Neuronal stem cell (in vitro differentiated cells): ENCODE data around the gene ACOT9.

Experiments
- DNase-seq: peaks from one replicate; pipeline ENCODE4 v3.0.0-alpha.2; 2013; ENCODE audit warnings: low spot score
- H2AFZ ChIP-seq: one replicate; pipeline ENCODE4 v1.6.1; 2013; ENCODE audit warnings: mild to moderate bottlenecking, low read length, inconsistent platforms
- H2AK5ac ChIP-seq: 2 replicates; pipeline ENCODE4 v1.6.1; 2013; ENCODE audit warnings: low read depth, mild to moderate bottlenecking, inconsistent platforms, low read length, moderate library complexity, mixed read lengths
- H2BK120ac ChIP-seq: 2 replicates; pipeline ENCODE4 v1.6.1; 2013; ENCODE audit warnings: low read depth, mild to moderate bottlenecking, inconsistent platforms, low read length, moderate library complexity, mixed read lengths
- H2BK12ac ChIP-seq: one replicate; pipeline ENCODE4 v1.6.1; 2013; ENCODE audit warnings: low read length, inconsistent platforms
- H2BK15ac ChIP-seq: 2 replicates; pipeline ENCODE4 v1.6.1; 2013; ENCODE audit warnings: mild to moderate bottlenecking, low read length, inconsistent platforms, mixed read lengths
- H2BK5ac ChIP-seq: one replicate; pipeline ENCODE4 v1.6.1; 2013; ENCODE audit warnings: inconsistent platforms, mild to moderate bottlenecking, low read length, moderate library complexity
- H3K14ac ChIP-seq: one replicate; pipeline ENCODE4 v1.6.1; 2013; ENCODE audit warnings: low read length, inconsistent platforms
- H3K18ac ChIP-seq: 2 replicates; pipeline ENCODE4 v1.6.1; 2013; ENCODE audit warnings: low read length, inconsistent platforms
- H3K23ac ChIP-seq: 2 replicates; pipeline ENCODE4 v1.6.1; 2013; ENCODE audit warnings: low read depth, mild to moderate bottlenecking, mixed read lengths, low read length, inconsistent platforms; ENCODE audit not compliant: poor library complexity
- H3K27ac ChIP-seq: replicated peaks from 3 replicates; pipeline ENCODE4 v1.5.1; 2013; ENCODE audit warnings: low read length, inconsistent platforms
- H3K27me3 ChIP-seq, 3 experiments: 2 replicates each; pipeline ENCODE4 v1.6.1; 2013; ENCODE audit warnings: low read length in 3 of 3, mild to moderate bottlenecking in 2 of 3, inconsistent platforms in 1 of 3, low read depth in 1 of 3, mixed read lengths in 1 of 3, moderate library complexity in 1 of 3; ENCODE audit not compliant: control insufficient read depth in 3 of 3, insufficient read depth in 3 of 3
- H3K36me3 ChIP-seq, 2 donors: replicated peaks in 1 of 2; 2 replicates each; pipeline ENCODE4 v1.6.1; 2013; ENCODE audit warnings: low read length in 2 of 2; ENCODE audit not compliant: control insufficient read depth in 2 of 2, insufficient read depth in 2 of 2
- H3K4ac ChIP-seq: 2 replicates; pipeline ENCODE4 v1.6.1; 2013; ENCODE audit warnings: inconsistent platforms, mild to moderate bottlenecking, low read length, moderate library complexity
- H3K4me1 ChIP-seq, 2 donors: 1 replicate in 1 of 2; 2 replicates in 1 of 2; pipeline ENCODE4 v1.6.1; 2013; ENCODE audit warnings: low read length in 2 of 2, low read depth in 1 of 2; ENCODE audit not compliant: control insufficient read depth in 2 of 2, insufficient read depth in 1 of 2
- H3K4me2 ChIP-seq: one replicate; pipeline ENCODE4 v1.6.1; 2013; ENCODE audit warnings: mild to moderate bottlenecking, low read length, inconsistent platforms; ENCODE audit not compliant: insufficient read depth, poor library complexity, severe bottlenecking
- H3K4me3 ChIP-seq, 2 donors: 2 replicates each; pipeline ENCODE4 v1.5.1; 2013; ENCODE audit warnings: low read length in 2 of 2, mild to moderate bottlenecking in 2 of 2, inconsistent platforms in 1 of 2, moderate library complexity in 1 of 2
- H3K79me1 ChIP-seq: one replicate; pipeline ENCODE4 v1.6.1; 2013; ENCODE audit warnings: low read depth, mild to moderate bottlenecking, inconsistent platforms, low read length, moderate library complexity
- H3K9ac ChIP-seq: one replicate; pipeline ENCODE4 v1.6.1; 2013; ENCODE audit warnings: mild to moderate bottlenecking, low read depth, low read length, inconsistent platforms; ENCODE audit not compliant: poor library complexity
- H3K9me3 ChIP-seq, 2 donors: replicated peaks in 1 of 2; 2 replicates each; pipeline versions ENCODE3 to v1.6.1; 2013; ENCODE audit warnings: low read length in 2 of 2, mild to moderate bottlenecking in 2 of 2, inconsistent platforms in 1 of 2, low read depth in 1 of 2, mixed read lengths in 1 of 2, moderate library complexity in 1 of 2; ENCODE audit not compliant: control insufficient read depth in 2 of 2, insufficient read depth in 1 of 2
- H4K8ac ChIP-seq: one replicate; pipeline ENCODE4 v1.6.1; 2013; ENCODE audit warnings: low read depth, mild to moderate bottlenecking, inconsistent platforms, low read length, moderate library complexity
- H4K91ac ChIP-seq: one replicate; pipeline ENCODE4 v1.6.1; 2013; ENCODE audit warnings: low read length, low read depth, mild to moderate bottlenecking, inconsistent platforms; ENCODE audit not compliant: poor library complexity
- WGBS, 2 donors: extraction: QIAGEN DNeasy Blood & Tissue Kit; methylation state at CpG; one replicate each; pipeline ENCODE4 v1.1.7; 2013; ENCODE audit warnings: missing lambda C conversion rate in 2 of 2, mixed read lengths in 1 of 2; ENCODE audit not compliant: insufficient read length in 2 of 2, insufficient replicate concordance in 1 of 2; ENCODE audit errors: extremely low coverage in 2 of 2; 5-methylcytosine and 5-hydroxymethylcytosine counted together

ACOT9 gene

DNA sequence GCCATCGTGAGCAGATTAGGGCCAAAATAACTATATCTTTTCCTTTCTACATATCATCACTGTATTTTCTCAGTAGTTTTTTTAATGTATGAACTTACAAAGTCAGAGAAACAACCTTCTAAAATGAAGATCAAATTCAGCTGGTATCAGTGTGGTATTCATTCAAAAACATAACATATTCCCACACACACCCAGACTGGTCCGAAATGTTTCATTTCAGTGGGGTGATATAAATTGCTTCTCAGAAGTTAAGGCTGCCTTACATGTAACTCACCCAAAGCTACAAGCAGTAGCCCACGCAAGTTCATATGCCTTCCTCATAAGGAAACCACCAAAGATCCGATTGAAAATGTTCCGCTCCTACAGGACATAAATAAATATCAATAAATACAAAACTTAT is 37.8 kb downstream of the ACOT9 start:
- no peak overlapping the region for H3K9ac ChIP-seq
- WGBS, 2 donors = no CpG with 5 or more reads among the region's 5 CpGs

DNA sequence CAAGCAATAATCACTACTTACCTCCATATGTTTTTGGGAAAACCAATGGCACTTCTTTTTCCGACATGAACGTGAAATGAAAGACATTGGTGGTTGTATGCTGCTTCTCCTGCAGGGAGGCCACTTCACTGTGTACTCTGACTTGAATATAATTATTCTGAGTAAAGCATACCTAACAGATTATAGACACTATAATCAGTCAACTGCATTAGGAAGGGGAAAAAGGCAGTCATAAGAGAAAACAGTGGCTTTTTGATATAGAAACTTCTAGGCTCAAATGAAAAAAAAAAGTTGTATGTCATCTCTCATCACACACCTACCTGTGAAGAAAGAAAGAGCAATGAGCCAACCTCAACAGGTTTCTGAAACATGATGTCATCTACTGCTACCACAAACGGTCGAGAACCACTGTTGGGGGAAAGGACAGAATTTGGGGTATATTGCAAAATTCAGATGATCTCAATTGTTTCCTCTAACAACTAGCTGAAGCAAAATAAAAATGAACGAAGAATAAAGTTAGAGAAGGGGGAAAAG is 38.3 kb downstream of the ACOT9 start:
- Histone ChIP-seq H3K18ac (no peak overlapping the region), H2BK12ac (no peak overlapping the region), H3K4me3 (no peak overlapping the region), H2BK5ac (no peak overlapping the region), H3K14ac (no peak overlapping the region), H2BK120ac (no peak overlapping the region), H2AK5ac (no peak overlapping the region), H2AFZ (no peak overlapping the region), H3K27ac (no peak overlapping the region), H3K27me3 (no peaks in the 10 kb centered on the region), H4K91ac (no peak overlapping the region), H3K79me1 (no peaks in the 10 kb centered on the region), H3K23ac (no peak overlapping the region), H3K4ac (no peak overlapping the region), H3K9ac (no peak overlapping the region), H3K4me1 (no peaks in the 10 kb centered on the region), H2BK15ac (no peak overlapping the region), H3K36me3 (peaks cover 6 to 53% of the 10 kb centered on the region in 2 donors), H4K8ac (no peak overlapping the region), H3K4me2 (no peak overlapping the region), H3K9me3 (no peaks in the 10 kb centered on the region)
- no peak for DNase-seq
- WGBS, 2 donors = no CpG with 5 or more reads among the region's 5 CpGs

More for the DNA sequence above, 37.8 kb downstream of the ACOT9 start:
- DNase-seq = no peak
- Histone ChIP-seq H2BK5ac (no peak overlapping the region), H3K4me3 (no peak overlapping the region), H4K91ac (no peak overlapping the region), H3K4ac (no peak overlapping the region), H3K27me3 (no peaks in the 10 kb centered on the region), H2AFZ (no peak overlapping the region), H3K4me1 (no peaks in the 10 kb centered on the region), H3K23ac (no peak overlapping the region), H2BK15ac (no peak overlapping the region), H3K27ac (no peak overlapping the region), H2BK120ac (no peak overlapping the region), H3K18ac (no peak overlapping the region), H2AK5ac (no peak overlapping the region), H3K36me3 (peaks cover 6 to 53% of the 10 kb centered on the region in 2 donors), H2BK12ac (no peak overlapping the region), H3K14ac (no peak overlapping the region), H4K8ac (no peak overlapping the region), H3K4me2 (no peak overlapping the region), H3K9me3 (no peaks in the 10 kb centered on the region), H3K79me1 (no peaks in the 10 kb centered on the region)

- H2BK120ac ChIP-seq = no peak overlapping the region
- WGBS, 2 donors = no CpG with 5 or more reads among the region's 16 CpGs
These were observed 43.4 kb downstream of the ACOT9 start for GRCh38 chrX:23699636-23700194.

DNA sequence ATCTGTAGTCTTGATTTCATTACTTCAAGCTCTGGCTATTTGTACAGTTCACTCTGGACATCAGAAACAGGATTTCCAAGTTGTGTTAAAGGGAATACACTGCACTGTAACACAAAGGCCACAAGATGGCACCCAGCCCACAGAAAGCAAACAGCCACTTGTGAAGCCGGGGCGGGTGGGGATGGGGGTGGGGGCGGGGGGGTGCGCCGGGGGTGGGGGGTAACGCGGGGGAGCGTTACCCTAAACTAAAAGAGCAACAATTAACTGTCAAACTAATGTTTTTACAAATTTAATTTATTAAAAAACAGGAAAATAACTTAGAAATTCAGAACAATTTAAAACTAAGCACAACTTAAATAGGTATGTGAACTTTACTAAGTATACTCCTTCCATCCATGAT is 48.5 kb downstream of the ACOT9 start:
- Histone ChIP-seq H3K4me3 (no peak overlapping the region), H3K36me3 (no peaks in the 10 kb centered on the region), H2AFZ (no peak overlapping the region), H4K8ac (no peak overlapping the region), H2BK120ac (no peak overlapping the region), H3K27me3 (no peaks in the 10 kb centered on the region), H3K9ac (no peak overlapping the region), H2AK5ac (no peak overlapping the region), H3K4me1 (no peaks in the 10 kb centered on the region), H3K9me3 (no peaks in the 10 kb centered on the region), H2BK5ac (no peak overlapping the region), H3K14ac (no peak overlapping the region), H4K91ac (no peak overlapping the region), H3K4ac (no peak overlapping the region), H2BK12ac (no peak overlapping the region), H3K79me1 (no peaks in the 10 kb centered on the region), H2BK15ac (no peak overlapping the region), H3K23ac (no peak overlapping the region), H3K18ac (no peak overlapping the region), H3K4me2 (no peak overlapping the region), H3K27ac (no peak overlapping the region)
- DNase-seq = peak; percentile 4
- WGBS, 2 donors = no CpG with 5 or more reads among the region's 8 CpGs

More at GRCh38 chrX:23699636-23700194, 43.4 kb downstream of the ACOT9 start:
- Histone ChIP-seq H3K4me3 (no peak overlapping the region), H3K79me1 (no peaks in the 10 kb centered on the region), H3K4me2 (no peak overlapping the region), H3K27me3 (no peaks in the 10 kb centered on the region), H3K18ac (no peak overlapping the region), H2BK5ac (no peak overlapping the region), H3K4ac (no peak overlapping the region), H3K4me1 (no peaks in the 10 kb centered on the region), H3K36me3 (peaks cover 3 to 25% of the 10 kb centered on the region in 2 donors), H3K9ac (no peak overlapping the region), H3K14ac (no peak overlapping the region), H2BK12ac (no peak overlapping the region), H2AK5ac (no peak overlapping the region), H3K23ac (no peak overlapping the region), H2AFZ (no peak overlapping the region), H4K91ac (no peak overlapping the region), H3K27ac (no peak overlapping the region), H3K9me3 (no peaks in the 10 kb centered on the region), H2BK15ac (no peak overlapping the region), H4K8ac (no peak overlapping the region)
- DNase-seq = no peak
